Measurements from ENCODE around the gene FANCG. TPM values are rescaled to one million over a fixed set of nuclear protein-coding genes. Genes with fewer than 3 reads are reported as not detected.

Gene FANCG
- total RNA-seq, 1 donor = 6.9 TPM

GRCh38 chr9:35027860-35028259 is 51.9 kb downstream of the FANCG start:
- Histone ChIP-seq H3K4me3 (ENCODE audit: low read length) (no peak overlapping the region), H3K9me3 (ENCODE audit: low read depth, low read length) (no peaks in the 10 kb centered on the region), H3K27me3 (ENCODE audit: insufficient read depth, low read length) (no peaks in the 10 kb centered on the region), H3K4me1 (ENCODE audit: insufficient read depth, low read length) (peaks cover 5% of the 10 kb centered on the region)

- H3K27me3 ChIP-seq (ENCODE audit: insufficient read depth, low read length) = no peaks in the 10 kb centered on the region
- H3K4me3 ChIP-seq (ENCODE audit: low read length) = no peak overlapping the region
- H3K9me3 ChIP-seq (ENCODE audit: low read depth, low read length) = no peaks in the 10 kb centered on the region
- peaks cover 5% of the 10 kb centered on the region for H3K4me1 ChIP-seq (ENCODE audit: insufficient read depth, low read length)
Observed at GRCh38 chr9:35027374-35027773, 52.4 kb downstream of the FANCG start.

DNA sequence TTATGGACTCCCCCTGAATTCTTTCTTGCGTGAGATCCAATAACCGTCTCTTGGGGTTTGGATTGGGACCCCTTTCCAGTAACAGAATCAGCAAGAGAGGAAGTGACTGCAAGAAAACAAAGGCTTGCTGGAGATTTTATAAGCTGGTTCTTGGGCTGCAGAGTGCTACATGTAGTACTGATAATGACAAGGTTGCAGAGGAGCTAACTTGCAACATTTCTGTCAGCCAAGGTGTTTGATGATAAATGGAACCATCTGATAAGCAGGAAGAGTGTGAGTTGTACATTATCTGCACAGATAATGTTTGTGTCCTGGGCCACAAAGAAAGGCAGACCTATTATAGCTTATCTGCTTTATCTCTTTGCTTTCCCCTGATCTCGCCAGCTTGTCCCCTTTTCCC is 53.1 kb downstream of the FANCG start:
- Histone ChIP-seq H3K9me3 (ENCODE audit: low read depth, low read length) (no peaks in the 10 kb centered on the region), H3K27me3 (ENCODE audit: insufficient read depth, low read length) (no peaks in the 10 kb centered on the region), H3K4me1 (ENCODE audit: insufficient read depth, low read length) (peaks cover 5% of the 10 kb centered on the region), H3K4me3 (ENCODE audit: low read length) (no peak overlapping the region)

Other genes starting within 250 kb of the FANCG start
- gene PHF24, start 121.7 kb downstream of the FANCG start, total RNA-seq = not detected
- gene DNAJB5, start 90.2 kb downstream of the FANCG start, total RNA-seq = 1.2 TPM
- gene VCP, start 7.3 kb downstream of the FANCG start, total RNA-seq = 166 TPM
- 8.7 TPM for gene PIGO, start 16.6 kb upstream of the FANCG start, total RNA-seq
- 23.4 TPM for gene STOML2, start 23.2 kb upstream of the FANCG start, total RNA-seq
- gene ATOSB, start 35.9 kb upstream of the FANCG start, total RNA-seq = 15.2 TPM
- gene UNC13B, start 82.1 kb upstream of the FANCG start, total RNA-seq = 0.31 TPM